H1 (cell line): Measurements from ENCODE around the gene NECAP2. TPM values are rescaled to one million over a fixed set of nuclear protein-coding genes. Genes with fewer than 3 reads are reported as not detected.

ENCODE experiments used
- ATF2 ChIP-seq: IDR thresholded peaks from 2 replicates; pipeline ENCODE4 v1.6.1; 2012; ENCODE audit warnings: low read length, inconsistent platforms
- CEBPB ChIP-seq: IDR thresholded peaks from 2 replicates; pipeline ENCODE4 v1.6.1; 2012; ENCODE audit warnings: low read depth, low read length
- CHD2 ChIP-seq: IDR thresholded peaks from 2 replicates; pipeline ENCODE4 v1.6.1; 2012; ENCODE audit warnings: low read length, improper control_type of control experiment
- CHD7 ChIP-seq: fragments of 300-600 bp; sonication (generic); IDR thresholded peaks from 2 replicates; pipeline ENCODE4 v1.7.1; 2012; ENCODE audit warnings: low read length, moderate library complexity, mild to moderate bottlenecking, inconsistent platforms; ENCODE audit not compliant: insufficient replicate concordance
- POLR2AphosphoS5 ChIP-seq: IDR thresholded peaks from 2 replicates; pipeline ENCODE4 v1.6.1; 2011; ENCODE audit warnings: low read depth, low read length
- RAD21 ChIP-seq, 2 experiments: IDR thresholded peaks in 1 of 2; conservative IDR thresholded peaks in 1 of 2; 2 replicates each; pipeline ENCODE4 v1.6.1; 2011; ENCODE audit warnings: low read depth in 2 of 2, low read length in 2 of 2, improper control_type of control experiment in 1 of 2, inconsistent platforms in 1 of 2, mild to moderate bottlenecking in 1 of 2, moderate library complexity in 1 of 2
- RNF2 ChIP-seq: fragments of 200-900, 300-1000 bp; sonication (generic); IDR thresholded peaks from 2 replicates; pipeline ENCODE4 v1.7.1; 2016; ENCODE audit warnings: borderline replicate concordance, low read depth, mild to moderate bottlenecking, antibody characterized with exemption, low read length; ENCODE audit not compliant: poor library complexity, severe bottlenecking; ENCODE audit errors: missing control alignments
- SP4 ChIP-seq: IDR thresholded peaks from 2 replicates; pipeline ENCODE4 v1.6.1; 2012; ENCODE audit warnings: low read length, inconsistent platforms
- polyA plus RNA-seq, 7 experiments: library from polyadenylated mRNA; depleted of rRNA in 3 of 7; stranded (reverse) in 5 of 7; unstranded in 2 of 7; fragments of >200 nt in 5 of 7; fragments of 200-250 nt in 2 of 7; gene quantifications; 1 replicate in 5 of 7; 2 replicates in 1 of 7; 4 replicates in 1 of 7; pipeline versions ENCODE4 v1.2.1 to v1.2.3, GENCODE V29; 2011 to 2013; ENCODE audit warnings: missing spikeins in 2 of 7, mixed read lengths in 2 of 7
- total RNA-seq: library from RNA; stranded (reverse); fragmentation: NEBNext Ultra II Directional; extraction: Animal tissue kit (Norgen Biotek cat#: 25700); gene quantifications from 2 replicates; pipeline ENCODE4 v1.2.1, GENCODE V29; 2021

NECAP2 gene
- total and polyA plus RNA-seq, 2 of the 8 experiments (the other 6 are each of a cell fraction or from before 2014, with no cell fraction given): 24.4 to 29.7 TPM

- TF ChIP-seq CHD7: no peak
- no peak for TF ChIP-seq RNF2
- no peak for TF ChIP-seq CHD2
- no peak for TF ChIP-seq CEBPB
- TF ChIP-seq SP4: no peak
- no peak for TF ChIP-seq RAD21 (IDR thresholded peaks at IDR 0.05 in 1 of 2, conservative IDR thresholded peaks at IDR 0.05 in 1 of 2; ENCODE audit: low read depth in 2 of 2, low read length in 2 of 2)
- no peak for TF ChIP-seq POLR2AphosphoS5
- no peak for TF ChIP-seq ATF2
Measured at GRCh38 chr1:16458831-16459230, 18.3 kb downstream of the NECAP2 start (continued).
